HG03439 (cell line): ENCODE results near the gene MPRIP.
A peak's percentile ranks its signal among the peaks of the same experiment; 100 is the strongest.

Experiments used
- ATAC-seq: cut with Tn5 transposase; IDR thresholded peaks from one replicate; pipeline ENCODE4 v1.9.1; 2021; ENCODE audit warnings: mild to moderate bottlenecking, moderate library complexity; ENCODE audit not compliant: unreplicated experiment

The MPRIP gene

DNA sequence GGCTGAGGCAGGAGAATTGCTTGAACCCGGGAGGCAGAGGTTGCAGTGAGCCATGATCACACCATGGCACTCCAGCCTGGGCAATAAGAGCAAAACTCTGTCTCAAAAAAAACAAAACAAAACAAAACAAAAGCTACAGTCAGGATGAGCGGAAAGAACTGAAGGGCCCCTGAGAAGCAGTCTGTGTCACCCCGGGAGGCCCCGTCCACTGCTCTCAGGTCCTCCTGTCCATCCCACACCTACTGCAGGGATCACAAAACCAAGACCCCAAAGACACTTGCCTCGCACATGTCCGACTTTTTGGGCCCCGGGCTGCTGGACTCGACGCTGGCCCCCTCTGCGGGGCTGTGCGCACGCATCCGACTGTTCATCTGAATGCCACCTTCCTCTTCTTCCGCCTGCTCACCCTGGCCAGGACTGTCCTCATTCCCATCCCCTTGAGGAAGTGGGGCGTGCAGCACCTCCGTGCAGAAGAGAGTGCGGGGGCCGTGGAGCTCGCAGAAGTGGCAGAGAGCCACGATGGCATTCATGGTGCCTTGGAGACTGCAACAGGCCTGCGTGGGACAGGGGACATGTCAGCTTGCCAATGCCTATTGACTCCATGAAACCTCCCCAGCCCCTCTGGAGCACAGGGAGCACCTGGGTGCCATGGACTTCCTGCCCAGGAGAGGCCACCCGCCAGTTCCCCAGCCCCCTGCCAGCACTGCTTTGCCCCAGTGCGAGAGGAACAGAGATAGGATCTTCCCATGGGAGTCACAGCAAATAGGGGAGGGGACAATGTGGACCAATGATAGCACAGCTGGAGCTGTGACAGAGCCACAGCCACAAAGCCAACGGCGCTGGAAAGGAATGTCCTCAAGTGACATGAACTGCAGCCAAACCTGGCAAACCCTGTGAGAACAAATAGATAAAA, 185.6 kb downstream of the MPRIP start:
- no peak for ATAC-seq

DNA sequence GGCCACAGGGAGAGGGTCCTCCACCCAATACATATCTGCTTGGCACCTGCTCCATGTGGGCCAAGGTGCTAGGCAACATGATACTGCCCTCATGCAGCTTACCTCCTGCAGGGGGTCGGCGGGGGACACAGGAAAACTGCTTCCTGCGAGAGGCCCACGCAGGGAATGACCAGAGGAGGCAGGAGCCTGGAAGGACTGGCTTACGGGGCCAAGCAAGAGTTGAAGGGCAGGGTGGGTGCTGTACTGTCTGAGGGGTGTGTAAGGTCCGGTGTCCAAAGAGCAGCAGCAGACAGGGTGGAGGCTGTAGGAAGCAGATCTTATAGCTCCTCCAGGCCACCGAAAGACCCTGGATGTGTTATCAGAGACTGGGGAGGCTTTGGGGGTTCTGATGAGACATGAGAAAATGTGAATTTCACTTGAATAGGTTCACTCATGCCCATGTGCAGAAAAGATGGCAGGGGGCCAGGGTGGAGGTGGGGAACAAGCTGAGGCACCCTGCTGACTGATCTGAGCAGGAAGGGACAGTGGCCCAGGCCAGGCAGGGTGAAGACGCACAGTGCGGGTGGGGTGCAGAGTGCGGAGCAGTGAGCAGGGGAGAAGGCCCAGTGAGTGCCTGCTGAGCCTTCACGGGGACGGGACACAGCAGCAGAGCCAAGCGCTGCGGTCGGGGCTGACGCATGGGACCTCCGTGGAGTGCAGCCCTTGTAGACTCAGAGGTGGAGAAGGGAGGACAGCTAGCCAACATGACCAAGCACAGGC, 186.4 kb downstream of the MPRIP start:
- ATAC-seq = no peak

DNA sequence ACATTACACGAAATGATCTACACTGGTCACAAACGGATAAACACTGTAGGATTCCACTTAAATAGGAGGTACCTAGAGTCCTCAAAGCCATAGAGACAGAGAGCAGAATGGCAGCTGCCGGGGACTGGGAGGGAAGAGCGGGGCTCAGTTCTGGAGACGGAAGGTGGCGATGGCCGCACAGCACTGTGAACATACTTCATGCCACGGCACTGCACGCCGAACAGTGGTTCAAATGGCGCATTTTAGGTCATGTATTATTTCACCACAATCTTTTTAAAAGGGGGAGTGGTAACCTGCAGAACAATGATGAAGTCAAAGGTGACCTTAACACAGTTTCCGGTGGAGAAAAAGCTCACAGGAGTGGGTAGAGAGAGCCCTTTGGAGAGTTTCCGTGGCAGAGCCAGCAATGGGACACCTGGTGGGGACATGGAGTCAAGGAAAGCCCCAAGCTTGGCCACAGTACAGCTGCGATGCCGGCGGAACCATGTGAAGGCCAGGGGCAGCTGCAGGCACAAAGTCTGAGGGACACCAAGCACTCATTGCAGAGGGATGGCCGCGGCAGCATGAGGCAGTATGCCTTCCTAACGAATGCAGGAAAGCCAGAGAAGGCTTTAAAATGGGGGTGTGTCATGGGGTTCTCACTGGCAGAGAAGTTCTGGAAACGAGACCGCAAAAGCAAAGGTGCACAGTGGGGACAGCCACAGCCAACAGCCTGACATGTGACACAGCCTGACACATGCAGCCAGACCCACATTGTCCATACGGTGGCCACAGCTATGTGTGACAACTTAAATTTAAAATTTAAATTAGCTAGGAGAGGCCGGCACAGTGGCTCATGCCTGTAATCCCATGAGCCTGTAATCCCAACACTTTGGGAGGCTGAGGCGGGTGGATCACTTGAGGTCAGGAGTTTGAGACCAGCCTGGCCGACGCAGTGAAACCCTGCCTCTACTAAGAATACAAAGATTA, 187.4 kb downstream of the MPRIP start:
- no peak for ATAC-seq

DNA sequence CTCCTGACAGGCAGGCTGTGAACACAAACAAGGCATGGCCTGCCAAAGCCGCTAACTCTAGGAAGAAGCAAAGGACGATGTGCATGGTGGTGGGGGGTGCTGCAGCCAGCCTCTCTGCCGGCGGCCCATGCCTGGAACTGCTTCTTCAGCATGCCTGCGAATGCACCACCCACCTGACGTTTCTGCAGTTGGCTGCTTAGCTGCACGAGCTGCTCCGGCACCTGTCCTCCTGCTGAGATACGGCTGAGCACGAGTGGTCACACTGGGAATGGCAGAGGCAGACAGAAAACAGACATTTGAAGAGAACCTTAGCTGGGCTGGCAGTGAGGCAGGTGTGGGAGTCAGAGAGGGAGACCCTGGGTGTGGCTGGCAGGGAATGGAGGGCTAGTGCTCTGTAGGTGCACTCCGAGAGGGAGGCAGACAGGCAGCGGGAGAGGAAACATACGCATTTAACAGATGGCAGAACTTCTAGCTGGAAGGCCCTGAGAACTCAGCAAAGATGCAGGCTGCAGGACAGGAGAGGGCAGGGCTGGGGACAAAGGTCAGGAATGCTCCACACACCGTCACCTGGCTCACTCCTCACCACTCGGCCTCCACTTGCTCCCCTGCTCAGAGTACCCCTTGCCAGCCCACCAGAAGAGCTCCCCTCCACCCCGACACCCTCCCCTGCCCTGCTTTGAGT, 189.5 kb downstream of the MPRIP start:
- no peak for ATAC-seq

DNA sequence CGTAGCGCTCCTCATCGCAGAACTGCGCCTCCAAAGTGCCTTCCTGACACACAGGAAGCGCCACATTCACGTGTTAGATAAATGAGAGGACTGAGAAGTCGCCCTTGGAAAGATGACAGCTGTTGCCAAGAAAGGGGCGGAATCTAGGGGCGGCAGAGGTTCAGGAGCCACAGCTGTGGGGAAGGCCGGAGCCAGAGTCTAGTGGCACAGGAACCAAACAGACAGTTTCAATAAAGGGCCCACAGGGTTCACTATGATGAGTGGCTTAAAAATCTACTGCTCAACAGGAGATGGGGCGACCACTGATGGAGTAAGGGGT, 190.0 kb downstream of the MPRIP start:
- no peak for ATAC-seq

DNA sequence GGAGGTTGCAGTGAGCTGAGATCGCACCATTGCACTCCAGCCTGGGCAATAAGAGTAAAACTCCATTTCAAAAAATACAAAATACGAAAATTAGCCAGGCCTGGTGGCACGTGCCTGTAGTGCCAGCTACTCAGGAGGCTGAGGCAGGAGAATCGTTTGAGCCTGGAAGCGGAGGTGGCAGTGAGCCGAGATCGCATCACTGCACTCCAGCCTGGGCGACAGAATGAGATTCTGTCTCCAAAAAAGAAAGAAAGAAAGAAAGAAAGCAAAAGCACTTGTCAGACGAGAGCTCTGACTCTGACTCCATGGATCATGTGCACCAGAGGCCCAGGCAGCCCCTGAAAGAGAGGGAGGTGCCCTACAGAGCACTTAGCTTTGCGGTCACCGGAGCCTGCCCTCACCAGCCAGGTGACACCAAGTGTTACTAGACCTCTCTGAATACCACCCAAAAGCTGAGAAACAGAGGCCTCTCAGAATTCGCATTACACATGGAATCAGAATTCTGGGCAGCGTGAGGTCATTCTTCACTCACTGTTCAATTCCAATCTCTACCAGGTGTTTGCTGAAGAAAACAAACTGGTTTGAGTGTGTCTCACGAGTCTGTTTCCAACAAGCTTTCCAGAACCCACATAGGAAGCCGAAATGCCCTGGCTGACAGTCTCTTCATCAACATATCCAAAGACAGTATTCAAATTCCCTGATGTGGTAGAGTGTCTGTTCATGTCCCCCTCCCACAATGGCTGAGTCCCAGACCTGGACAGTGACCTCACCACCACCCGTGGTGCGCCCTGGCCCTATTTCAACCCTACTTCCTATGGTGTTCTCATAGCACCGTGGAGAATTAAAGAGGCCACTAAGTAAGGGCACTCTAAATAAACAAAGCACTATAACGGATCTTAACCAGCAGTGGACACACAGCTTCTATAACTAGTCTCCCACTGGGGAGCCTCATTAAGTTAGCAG, 193.2 kb downstream of the MPRIP start:
- ATAC-seq = no peak

DNA sequence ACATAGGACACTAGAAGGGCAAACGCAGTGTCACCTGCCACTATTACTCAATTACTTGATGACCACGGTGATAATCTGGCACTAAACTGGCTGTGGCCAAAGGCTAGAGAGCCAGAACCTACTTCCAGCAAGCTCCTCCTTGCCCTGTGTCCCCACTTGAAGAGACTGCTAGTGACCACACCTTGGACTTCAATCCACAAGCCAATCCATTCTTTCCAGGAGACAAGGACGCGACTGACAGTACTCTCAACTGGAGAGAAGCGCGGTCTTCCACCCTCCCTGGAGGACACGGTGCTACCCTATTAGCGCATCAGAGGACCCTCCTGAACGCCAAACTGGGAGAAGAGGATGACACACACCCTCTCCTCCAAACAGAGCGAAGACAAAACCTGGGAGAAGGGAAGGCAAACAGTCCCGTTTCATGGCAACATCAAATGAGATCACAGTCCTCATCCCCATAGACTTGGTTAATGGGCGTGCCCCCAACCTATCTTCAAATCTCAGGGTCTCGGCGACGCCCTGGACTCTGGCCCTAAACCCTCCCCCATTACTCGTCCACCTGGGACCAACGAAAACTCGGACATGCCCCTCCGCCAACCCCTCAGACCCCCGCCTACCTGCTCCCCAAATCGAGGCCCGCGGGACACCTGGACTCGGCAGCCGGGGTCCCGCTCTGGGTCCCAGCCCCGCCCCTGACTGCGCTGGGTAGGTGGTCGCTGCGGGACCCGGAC, 194.2 kb downstream of the MPRIP start:
- ATAC-seq = peak; percentile 16

DNA sequence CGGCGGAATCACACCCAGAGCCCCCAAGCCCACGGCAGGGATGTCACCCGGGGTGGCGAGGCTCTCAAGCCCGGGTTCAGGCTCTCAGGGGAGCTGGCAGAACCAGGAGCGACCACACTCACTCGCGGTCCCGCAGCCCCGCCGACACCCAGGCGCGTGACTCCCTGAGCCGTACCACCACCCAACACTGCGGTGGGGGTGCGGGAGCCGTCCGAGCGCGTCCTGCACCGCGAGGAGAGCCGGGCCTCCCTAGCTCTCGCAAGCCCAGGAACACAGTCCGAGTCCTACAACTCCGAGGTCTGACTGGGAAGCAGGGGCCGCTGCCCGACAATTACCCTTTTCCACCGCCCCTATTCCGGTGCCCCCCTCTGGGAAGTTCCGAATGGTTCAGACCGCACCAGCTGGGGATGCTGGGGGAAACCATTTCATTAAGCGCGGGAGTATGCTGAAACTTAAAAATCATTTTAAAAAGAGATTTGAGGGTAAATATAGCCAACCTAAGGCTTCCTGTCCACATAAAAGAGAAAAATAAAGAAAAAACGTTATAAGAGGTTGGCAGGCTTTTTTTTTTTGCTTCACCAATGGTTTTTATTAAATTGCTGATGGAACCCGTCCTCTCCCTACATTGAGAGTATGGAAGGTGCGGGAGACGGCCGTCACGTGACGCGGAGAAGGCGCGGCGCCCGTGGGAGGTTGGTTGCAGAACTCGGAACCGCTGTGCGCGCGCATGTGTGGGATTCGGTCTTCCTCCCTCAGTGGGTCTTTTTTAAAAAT, 195.0 kb downstream of the MPRIP start, which contains the start of gene FLCN:
Gene FLCN, minus strand, starts transcription at position 143 of the 774 bp plus-strand sequence. CDS start 9,031 bp downstream, outside the sequence.
- peak; percentile 85 for ATAC-seq

DNA sequence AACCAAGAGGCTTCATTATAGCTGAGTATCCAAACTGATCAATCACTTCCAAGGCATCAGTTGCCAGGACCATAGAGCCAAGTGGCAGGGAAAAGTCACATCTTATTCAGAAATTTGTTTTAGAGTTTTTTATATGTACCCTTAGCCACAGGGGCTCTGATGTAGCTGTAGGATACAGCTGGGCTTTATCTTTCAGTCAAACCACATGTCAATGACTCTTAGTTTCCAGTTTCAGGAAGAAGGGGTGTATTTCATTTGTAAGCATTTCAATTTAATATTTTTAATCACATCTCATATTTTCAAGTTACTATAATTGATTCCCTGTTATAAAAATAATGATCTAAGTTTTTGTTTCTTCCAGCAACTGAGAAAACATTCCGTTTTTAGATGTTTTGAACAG, 197.6 kb downstream of the MPRIP start:
- ATAC-seq = no peak

DNA sequence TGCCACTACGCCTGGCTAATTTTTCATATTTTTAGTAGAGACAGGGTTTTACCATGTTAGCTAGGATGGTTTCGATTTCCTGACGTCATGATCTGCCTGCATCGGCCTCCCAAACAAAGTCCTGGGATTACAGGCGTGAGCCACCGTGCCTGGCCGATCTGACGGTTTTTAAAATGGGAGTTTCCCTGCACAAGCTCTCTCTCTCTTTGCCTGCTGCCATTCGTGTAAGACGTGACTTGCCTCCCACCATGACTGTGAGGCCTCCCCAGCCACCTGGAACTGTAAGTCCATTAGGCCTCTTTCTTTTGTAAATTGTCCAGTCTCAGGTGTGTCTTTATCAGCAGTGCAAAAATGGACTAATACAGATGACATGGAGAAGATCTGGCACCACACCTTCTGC, 199.4 kb downstream of the MPRIP start:
- ATAC-seq = no peak

DNA sequence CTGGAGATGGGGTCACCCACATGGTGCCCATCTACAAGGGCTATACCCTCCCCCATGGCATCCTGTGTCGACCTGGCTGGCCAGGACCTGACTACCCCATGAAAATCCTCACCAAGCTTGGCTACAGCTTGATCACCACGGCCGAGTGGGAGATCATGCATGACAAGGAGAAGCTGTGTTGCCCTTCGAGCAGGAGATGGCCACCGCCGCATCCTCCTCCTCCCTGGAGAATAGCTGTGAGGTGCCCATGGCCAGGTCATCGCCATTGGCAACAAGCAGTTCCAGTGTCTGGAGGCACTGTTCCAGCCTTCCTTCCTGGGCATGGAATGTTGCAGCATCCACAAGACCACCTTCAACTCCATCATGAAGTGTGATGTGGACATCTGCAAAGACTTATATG, 200.0 kb downstream of the MPRIP start:
- ATAC-seq = no peak
